ENCODE measurements around the gene UPP2. TPM values are rescaled to one million over a fixed set of nuclear protein-coding genes. Genes with fewer than 3 reads are reported as not detected.

The UPP2 gene
- total RNA-seq (not detected), total RNA-seq (0 to 0.30 reads per million in 2 donors)

DNA sequence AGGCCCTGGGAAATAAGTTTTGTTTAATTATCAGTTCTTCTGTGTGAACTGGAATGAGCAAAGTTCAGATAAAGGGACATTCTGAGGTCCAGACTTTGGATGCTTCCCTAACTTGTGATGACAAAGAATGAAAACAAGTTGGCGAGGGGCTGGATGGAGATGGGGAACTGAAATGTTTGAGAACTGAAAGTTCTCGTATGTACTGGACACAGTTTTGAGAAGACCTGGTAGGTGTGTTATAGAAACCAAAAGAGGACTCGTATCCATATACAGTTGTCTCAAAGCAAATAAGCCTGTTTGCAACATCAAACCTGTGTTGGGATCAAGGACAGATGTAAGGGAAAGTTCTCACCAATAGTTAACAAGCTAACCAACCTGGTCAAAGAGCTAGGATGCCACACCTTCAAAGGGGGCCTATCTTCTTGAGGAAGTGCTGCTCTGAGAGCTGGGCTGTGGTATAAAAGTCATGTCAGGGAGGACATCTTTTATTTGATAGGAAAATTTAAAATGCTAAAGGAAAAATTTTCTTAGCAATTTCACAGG lies at the start of gene UPP2:
UPP2 (plus strand) TSS at position 493 of the 543 bp plus-strand sequence. CDS start 188 bp downstream, outside the sequence.
- ATAC-seq (no peak), DNase-seq (no peak)
- Mint-ChIP-seq H3K36me3 (ENCODE audit: low read depth) (no peaks in the 10 kb centered on the region), H3K27me3 (peaks cover 20% of the 10 kb centered on the region), H3K27ac (no peak within 1 kb of the TSS), H3K4me3 (peak within 1 kb of the TSS; percentile 43), H3K4me1 (no peaks in the 10 kb centered on the region)
- no peaks in the 10 kb centered on the region for H3K9me3 ChIP-seq (ENCODE audit: control insufficient read depth, low read length, poor library complexity, severe bottlenecking)

DNA sequence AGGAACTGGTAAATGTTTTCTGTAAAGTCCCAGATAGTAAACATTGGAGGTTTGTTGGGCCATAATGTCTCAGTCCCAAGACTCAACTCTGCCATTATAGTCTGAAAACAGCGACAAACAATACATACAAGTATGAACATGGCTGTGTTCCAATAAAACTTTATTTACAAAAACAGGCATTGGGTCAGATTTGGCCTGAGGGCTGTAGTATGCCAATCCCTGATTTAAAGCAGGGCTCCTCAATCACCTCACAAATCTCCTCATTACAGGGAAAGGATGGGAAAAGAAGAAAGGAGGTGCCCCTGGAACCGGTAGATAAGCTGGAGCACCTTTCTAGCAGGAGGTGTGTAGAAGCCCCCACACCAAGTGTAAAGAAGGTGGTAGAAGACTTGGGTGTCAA lies 48.9 kb upstream of the UPP2 start:
- no peaks in the 10 kb centered on the region for H3K4me1 Mint-ChIP-seq
- H3K36me3 Mint-ChIP-seq (ENCODE audit: low read depth), result no peaks in the 10 kb centered on the region
- no peak for DNase-seq
- peaks cover 28% of the 10 kb centered on the region for H3K27me3 Mint-ChIP-seq
- ATAC-seq, result no peak
- H3K9me3 ChIP-seq (ENCODE audit: control insufficient read depth, low read length, poor library complexity, severe bottlenecking), result no peaks in the 10 kb centered on the region
- H3K4me3 Mint-ChIP-seq, result no peak overlapping the region
- no peak overlapping the region for H3K27ac Mint-ChIP-seq

DNA sequence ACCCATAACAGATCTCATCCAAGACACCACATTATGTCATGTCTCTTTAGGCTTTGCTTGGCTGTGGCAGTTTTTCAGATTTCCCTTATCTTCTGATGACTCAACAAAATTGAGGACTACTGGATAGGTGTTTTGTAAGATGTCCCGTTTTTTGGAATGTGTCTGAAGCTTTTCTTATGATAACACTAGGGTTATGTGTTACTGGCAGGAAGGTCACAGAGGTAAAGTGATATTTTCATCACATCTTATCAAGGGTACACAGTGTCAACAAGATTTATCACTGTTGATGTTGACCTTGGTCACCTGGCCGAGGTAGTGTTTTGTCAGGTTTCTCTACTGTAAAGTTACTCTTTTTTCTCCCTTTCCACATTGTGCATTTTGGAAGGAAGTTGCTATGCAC lies 44.8 kb upstream of the UPP2 start:
- H3K27ac Mint-ChIP-seq, result no peak overlapping the region
- DNase-seq, result no peak
- no peaks in the 10 kb centered on the region for H3K4me1 Mint-ChIP-seq
- no peaks in the 10 kb centered on the region for H3K9me3 ChIP-seq (ENCODE audit: control insufficient read depth, low read length, poor library complexity, severe bottlenecking)
- H3K4me3 Mint-ChIP-seq, result no peak overlapping the region
- ATAC-seq, result no peak
- no peaks in the 10 kb centered on the region for H3K36me3 Mint-ChIP-seq (ENCODE audit: low read depth)
- peaks cover 20% of the 10 kb centered on the region for H3K27me3 Mint-ChIP-seq

- ATAC-seq (no peak), DNase-seq (no peak)
- Mint-ChIP-seq H3K27ac (no peak overlapping the region), H3K36me3 (ENCODE audit: low read depth) (no peaks in the 10 kb centered on the region), H3K27me3 (peaks cover 11% of the 10 kb centered on the region), H3K4me3 (no peak overlapping the region), H3K4me1 (no peaks in the 10 kb centered on the region)
- no peaks in the 10 kb centered on the region for H3K9me3 ChIP-seq (ENCODE audit: control insufficient read depth, low read length, poor library complexity, severe bottlenecking)
These were observed 41.4 kb upstream of the UPP2 start for GRCh38 chr2:158060160-158060834.

DNA sequence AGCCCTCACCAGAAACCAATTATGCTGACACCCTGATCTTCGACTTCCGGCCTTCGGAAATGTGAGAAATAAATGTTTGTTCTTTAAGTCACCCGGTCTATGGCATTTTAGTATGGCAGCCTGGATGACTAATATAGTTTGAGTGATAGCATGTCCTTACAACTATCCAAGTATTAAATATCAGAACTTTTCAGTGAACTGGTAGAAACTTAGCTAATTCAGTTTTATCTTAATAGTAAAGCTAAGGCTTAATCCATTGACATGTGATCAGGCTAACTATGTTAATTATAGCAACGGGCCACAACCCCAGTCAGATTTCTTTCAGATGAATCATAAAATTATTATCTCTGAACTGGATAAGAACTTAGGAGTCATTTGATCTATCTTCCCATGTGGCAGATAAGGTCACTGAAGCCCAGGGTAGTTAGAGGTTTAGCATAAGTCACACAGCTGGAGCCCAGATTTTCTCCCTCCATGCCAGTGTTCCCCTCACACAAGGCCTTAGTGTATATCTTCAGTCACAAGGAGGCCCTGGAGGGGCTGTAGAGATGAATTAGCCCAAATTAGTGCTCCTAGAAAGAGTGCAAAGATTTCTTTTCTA lies 40.7 kb upstream of the UPP2 start:
- Mint-ChIP-seq H3K27ac (no peak overlapping the region), H3K36me3 (ENCODE audit: low read depth) (no peaks in the 10 kb centered on the region), H3K4me3 (no peak overlapping the region), H3K27me3 (peaks cover 11% of the 10 kb centered on the region), H3K4me1 (no peaks in the 10 kb centered on the region)
- no peak for ATAC-seq
- DNase-seq, result no peak
- H3K9me3 ChIP-seq (ENCODE audit: control insufficient read depth, low read length, poor library complexity, severe bottlenecking), result no peaks in the 10 kb centered on the region

DNA sequence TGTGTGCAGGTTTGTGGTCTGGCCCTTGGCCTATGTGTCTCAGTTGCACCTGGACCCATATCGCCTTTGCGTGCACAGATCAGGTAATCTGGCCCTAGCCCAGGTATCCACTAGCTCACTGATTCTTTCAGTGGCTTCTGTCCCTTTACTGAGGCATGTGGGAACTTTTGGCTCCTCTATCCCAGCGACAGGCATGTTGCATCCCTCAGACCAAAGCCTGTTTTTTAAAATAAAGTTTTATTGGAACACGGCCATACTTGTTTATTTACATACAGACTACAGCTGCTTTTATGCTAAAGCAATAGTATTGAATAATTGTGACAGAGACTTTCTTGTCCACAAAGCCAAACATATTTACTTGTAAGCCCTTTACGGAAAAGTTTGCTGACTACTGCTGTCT lies 39.9 kb upstream of the UPP2 start:
- no peak overlapping the region for H3K27ac Mint-ChIP-seq
- no peaks in the 10 kb centered on the region for H3K36me3 Mint-ChIP-seq (ENCODE audit: low read depth)
- H3K9me3 ChIP-seq (ENCODE audit: control insufficient read depth, low read length, poor library complexity, severe bottlenecking), result no peaks in the 10 kb centered on the region
- DNase-seq, result no peak
- no peak for ATAC-seq
- no peak overlapping the region for H3K4me3 Mint-ChIP-seq
- no peaks in the 10 kb centered on the region for H3K4me1 Mint-ChIP-seq
- peaks cover 11% of the 10 kb centered on the region for H3K27me3 Mint-ChIP-seq

DNA sequence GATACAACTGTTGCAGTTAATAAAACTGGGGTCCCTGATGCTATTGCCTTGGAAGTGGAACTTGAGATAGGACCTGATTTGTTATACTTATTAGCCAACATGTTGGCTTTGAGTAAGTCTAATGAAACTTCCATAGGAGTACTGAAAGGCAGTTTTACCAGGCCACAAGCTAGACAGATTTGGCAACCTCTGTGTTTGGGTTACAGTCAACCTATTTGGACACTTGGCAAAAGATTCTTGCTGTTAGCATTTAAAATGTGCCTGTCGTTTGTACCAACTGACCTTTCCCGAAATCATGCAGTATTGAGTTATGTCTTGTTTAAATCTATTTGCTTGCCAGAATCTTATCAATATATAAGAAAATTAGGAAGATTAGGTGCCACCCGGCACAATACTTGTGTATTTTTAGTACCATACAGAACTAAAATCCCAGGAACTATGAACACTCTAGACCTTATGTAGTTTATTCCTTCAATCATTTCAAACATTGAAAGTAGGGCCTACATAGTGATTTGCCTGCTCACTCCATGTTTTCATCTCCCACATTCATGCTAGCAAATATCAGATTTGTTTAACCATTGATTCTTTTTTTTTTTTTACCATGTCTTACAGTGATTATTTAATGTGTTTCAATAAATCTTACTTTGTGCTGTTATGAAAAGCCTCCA lies 35.5 kb upstream of the UPP2 start:
- Mint-ChIP-seq H3K27ac (no peak overlapping the region), H3K36me3 (ENCODE audit: low read depth) (no peaks in the 10 kb centered on the region), H3K4me1 (no peaks in the 10 kb centered on the region), H3K4me3 (no peak overlapping the region), H3K27me3 (peaks cover 13% of the 10 kb centered on the region)
- no peaks in the 10 kb centered on the region for H3K9me3 ChIP-seq (ENCODE audit: control insufficient read depth, low read length, poor library complexity, severe bottlenecking)
- ATAC-seq, result no peak
- DNase-seq, result no peak

- no peak for DNase-seq
- Mint-ChIP-seq H3K27me3 (peaks cover 31% of the 10 kb centered on the region), H3K36me3 (ENCODE audit: low read depth) (peaks cover 3% of the 10 kb centered on the region), H3K4me3 (no peak overlapping the region), H3K27ac (no peak overlapping the region), H3K4me1 (no peaks in the 10 kb centered on the region)
- H3K9me3 ChIP-seq (ENCODE audit: control insufficient read depth, low read length, poor library complexity, severe bottlenecking), result no peaks in the 10 kb centered on the region
- no peak for ATAC-seq
These were observed 30.7 kb upstream of the UPP2 start for GRCh38 chr2:158071018-158071417.

- Mint-ChIP-seq H3K27me3 (peaks cover 31% of the 10 kb centered on the region), H3K4me1 (no peaks in the 10 kb centered on the region), H3K4me3 (no peak overlapping the region), H3K36me3 (ENCODE audit: low read depth) (peaks cover 3% of the 10 kb centered on the region), H3K27ac (no peak overlapping the region)
- ATAC-seq (no peak), DNase-seq (no peak)
- H3K9me3 ChIP-seq (ENCODE audit: control insufficient read depth, low read length, poor library complexity, severe bottlenecking), result no peaks in the 10 kb centered on the region
These were observed 29.3 kb upstream of the UPP2 start for GRCh38 chr2:158072361-158072760.

DNA sequence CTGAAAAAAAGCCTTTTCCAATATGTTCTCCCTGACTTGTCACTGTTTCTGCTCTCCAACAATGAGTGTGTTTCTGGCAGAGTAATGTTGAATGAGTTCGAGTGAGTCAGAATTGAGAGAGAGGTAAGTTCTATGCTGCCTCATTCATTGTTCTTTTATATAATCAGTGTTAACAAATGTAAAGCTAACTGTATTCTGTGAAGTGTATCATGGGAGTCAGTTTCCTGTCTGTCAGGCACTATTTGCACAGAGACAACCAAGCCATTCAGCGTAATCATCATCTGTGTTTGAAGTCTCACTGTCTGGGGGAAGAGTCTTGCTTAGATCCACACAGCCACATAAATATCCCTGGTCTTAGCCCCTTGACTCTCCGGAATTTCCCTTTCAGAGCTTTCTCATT lies 22.0 kb upstream of the UPP2 start:
- no peak overlapping the region for H3K27ac Mint-ChIP-seq
- no peaks in the 10 kb centered on the region for H3K36me3 Mint-ChIP-seq (ENCODE audit: low read depth)
- DNase-seq (no peak), ATAC-seq (no peak)
- H3K27me3 Mint-ChIP-seq, result no peaks in the 10 kb centered on the region
- H3K4me1 Mint-ChIP-seq, result no peaks in the 10 kb centered on the region
- no peaks in the 10 kb centered on the region for H3K9me3 ChIP-seq (ENCODE audit: control insufficient read depth, low read length, poor library complexity, severe bottlenecking)
- H3K4me3 Mint-ChIP-seq, result no peak overlapping the region

- Mint-ChIP-seq H3K4me1 (no peaks in the 10 kb centered on the region), H3K4me3 (no peak overlapping the region), H3K36me3 (ENCODE audit: low read depth) (no peaks in the 10 kb centered on the region), H3K27ac (no peak overlapping the region), H3K27me3 (peaks cover 17% of the 10 kb centered on the region)
- no peak for DNase-seq
- no peak for ATAC-seq
- no peaks in the 10 kb centered on the region for H3K9me3 ChIP-seq (ENCODE audit: control insufficient read depth, low read length, poor library complexity, severe bottlenecking)
These were observed 13.6 kb upstream of the UPP2 start for GRCh38 chr2:158088093-158088492.

GRCh38 chr2:158089322-158089721 lies 12.4 kb upstream of the UPP2 start:
- no peak for DNase-seq
- H3K27me3 Mint-ChIP-seq, result peaks cover 17% of the 10 kb centered on the region
- no peaks in the 10 kb centered on the region for H3K4me1 Mint-ChIP-seq
- H3K4me3 Mint-ChIP-seq, result no peak overlapping the region
- no peak for ATAC-seq
- no peaks in the 10 kb centered on the region for H3K36me3 Mint-ChIP-seq (ENCODE audit: low read depth)
- no peaks in the 10 kb centered on the region for H3K9me3 ChIP-seq (ENCODE audit: control insufficient read depth, low read length, poor library complexity, severe bottlenecking)
- no peak overlapping the region for H3K27ac Mint-ChIP-seq

DNA sequence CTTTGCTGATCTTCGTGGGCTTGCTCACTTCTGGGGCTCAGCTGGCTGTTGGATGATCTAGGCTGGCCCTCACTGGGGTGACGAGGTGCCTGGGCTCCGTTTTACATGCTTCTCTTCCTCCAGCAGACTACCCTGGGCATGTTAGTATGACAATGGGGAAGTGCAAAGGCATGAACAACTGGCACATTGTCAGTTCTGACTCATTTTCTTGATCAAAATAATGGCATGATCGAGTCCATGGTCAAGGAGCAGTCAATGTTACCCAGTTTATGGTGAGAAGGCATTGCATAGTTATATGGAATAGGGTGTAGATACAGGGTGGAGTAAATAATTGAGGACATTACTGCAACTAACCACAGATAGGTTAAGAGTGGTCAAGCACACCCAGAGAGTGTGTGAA lies 10.0 kb upstream of the UPP2 start:
- no peak overlapping the region for H3K4me3 Mint-ChIP-seq
- no peak for ATAC-seq

More for the DNA sequence above, 10.0 kb upstream of the UPP2 start:
- Mint-ChIP-seq H3K36me3 (ENCODE audit: low read depth) (no peaks in the 10 kb centered on the region), H3K4me1 (no peaks in the 10 kb centered on the region), H3K27me3 (peaks cover 17% of the 10 kb centered on the region), H3K27ac (no peak overlapping the region)
- H3K9me3 ChIP-seq (ENCODE audit: control insufficient read depth, low read length, poor library complexity, severe bottlenecking), result no peaks in the 10 kb centered on the region
- no peak for DNase-seq

Data from T-helper 17 cell (primary cell).